Measurements from ENCODE around the gene HYAL2. TPM values are rescaled to one million over a fixed set of nuclear protein-coding genes. Genes with fewer than 3 reads are reported as not detected.
A peak's percentile ranks its signal among the peaks of the same experiment; 100 is the strongest.

HYAL2 gene
- total and polyA plus RNA-seq, 9 donors: 10.9 to 81.6 (median 41.2) TPM

GRCh38 chr3:50299929-50300680 is 22.4 kb downstream of the HYAL2 start:
- TF ChIP-seq EP300 (IDR thresholded peaks at IDR 0.05) (no peak), CTCF (IDR thresholded peaks at IDR 0.05) (no peak), POLR2A (IDR thresholded peaks at IDR 0.05) (no peak)
- WGBS, 3 donors: 49 to 53% (median 52%) methylated on average over 12 of the region's 12 CpGs
- Histone ChIP-seq H3K36me3 (no peaks in the 10 kb centered on the region), H3K4me1 (ENCODE audit: insufficient read depth) (peaks cover 13% of the 10 kb centered on the region), H3K9me3 (no peaks in the 10 kb centered on the region), H3K4me3 (peak overlapping the region; percentile 37), H3K27ac (peak overlapping the region; percentile 9 to 68), H3K27me3 (no peaks in the 10 kb centered on the region)
- intact Hi-C loops (cut with DNase I): no loop called here
- peak in 2 of 5 donors; percentile 56 to 62 for DNase-seq

- WGBS, 3 donors: 0 to 2% (median 1%) methylated on average over 12 of the region's 12 CpGs
- intact Hi-C loops (cut with DNase I): no loop called here
- peak; percentile 19 for TF ChIP-seq POLR2A (IDR thresholded peaks at IDR 0.05)
- no peak for TF ChIP-seq CTCF (IDR thresholded peaks at IDR 0.05)
- TF ChIP-seq EP300 (IDR thresholded peaks at IDR 0.05): no peak
- DNase-seq: no peak
- Histone ChIP-seq H3K4me3 (peak overlapping the region; percentile 37), H3K4me1 (ENCODE audit: insufficient read depth) (peaks cover 13% of the 10 kb centered on the region), H3K27me3 (no peaks in the 10 kb centered on the region), H3K27ac (peak overlapping the region; percentile 9 to 68), H3K9me3 (no peaks in the 10 kb centered on the region), H3K36me3 (no peaks in the 10 kb centered on the region)
Observed at GRCh38 chr3:50299638-50299928, 23.0 kb downstream of the HYAL2 start.

- Histone ChIP-seq H3K27me3 (no peaks in the 10 kb centered on the region), H3K4me1 (ENCODE audit: insufficient read depth) (peaks cover 13% of the 10 kb centered on the region), H3K27ac (peak within 1 kb of the TSS; percentile 52 to 81), H3K4me3 (peak within 1 kb of the TSS; percentile 63), H3K36me3 (no peaks in the 10 kb centered on the region), H3K9me3 (no peaks in the 10 kb centered on the region)
- 0% methylated on average over 56 to 61 of the region's 61 CpGs for WGBS, 3 donors
- TF ChIP-seq EP300 (IDR thresholded peaks at IDR 0.05) (peak; percentile 59), CTCF (IDR thresholded peaks at IDR 0.05) (peak in 2 of 3 donors; percentile 55 to 67), POLR2A (IDR thresholded peaks at IDR 0.05) (peak; percentile 95)
- peak; percentile 99 to 100 (median 99) for DNase-seq
- intact Hi-C loops (cut with DNase I): no loop called here
Observed at GRCh38 chr3:50298836-50299637, 23.5 kb downstream of the HYAL2 start, which contains the start of the genes HYAL3 and NAA80. Gene HYAL3, minus strand, starts transcription at chr3:50299405. Its CDS starts 3,803 bp downstream, at chr3:50295602. Gene NAA80, minus strand, starts transcription at chr3:50299405. Its CDS starts 1,942 bp downstream, at chr3:50297463.

GRCh38 chr3:50297896-50298725 is 24.4 kb downstream of the HYAL2 start:
- 36 to 39% (median 36%) methylated on average over 9 of the region's 9 CpGs for WGBS, 3 donors
- H3K27me3 ChIP-seq: no peaks in the 10 kb centered on the region
- peaks cover 8% of the 10 kb centered on the region for H3K4me1 ChIP-seq (ENCODE audit: insufficient read depth)
- H3K36me3 ChIP-seq: no peaks in the 10 kb centered on the region
- intact Hi-C loops (cut with DNase I): no loop called here
- peak overlapping the region; percentile 52 to 81 for H3K27ac ChIP-seq
- peak overlapping the region; percentile 63 for H3K4me3 ChIP-seq
- DNase-seq: peak in 2 of 5 donors; percentile 51 to 52
- TF ChIP-seq EP300 (IDR thresholded peaks at IDR 0.05) (no peak), CTCF (IDR thresholded peaks at IDR 0.05) (no peak), POLR2A (IDR thresholded peaks at IDR 0.05) (no peak)
- no peaks in the 10 kb centered on the region for H3K9me3 ChIP-seq

Data from ovary (tissue), 9 donors.